HepG2 (cell line): ENCODE results near the gene SEMA7A. TPM values are rescaled to one million over a fixed set of nuclear protein-coding genes. Genes with fewer than 3 reads are reported as not detected.

Experiments
- AKNA ChIP-seq: sonication (generic); formaldehyde crosslinking; IDR thresholded peaks from 2 replicates; pipeline ENCODE4 v1.4.0; 2020; ENCODE audit warnings: missing genetic modification reagents, borderline replicate concordance
- IRF1 ChIP-seq: sonication (generic); formaldehyde crosslinking; IDR thresholded peaks from 2 replicates; pipeline ENCODE4 v1.4.0; 2020; ENCODE audit warnings: low read depth, mild to moderate bottlenecking, missing genetic modification reagents
- NR2F2 ChIP-seq: IDR thresholded peaks from 2 replicates; pipeline ENCODE4 v1.6.1; 2012; ENCODE audit warnings: low read depth, inconsistent platforms, borderline replicate concordance
- ZNF318 ChIP-seq: sonication (generic); formaldehyde crosslinking; IDR thresholded peaks from 2 replicates; pipeline ENCODE4 v1.4.0; 2020; ENCODE audit warnings: mild to moderate bottlenecking, missing genetic modification reagents
- ZNF687 ChIP-seq: sonication (generic); formaldehyde crosslinking; IDR thresholded peaks from 2 replicates; pipeline ENCODE4 v1.5.1; 2020; ENCODE audit warnings: mild to moderate bottlenecking, missing genetic modification reagents, moderate library complexity
- polyA plus RNA-seq, 8 experiments: library from polyadenylated mRNA; depleted of rRNA in 3 of 8; stranded (reverse) in 7 of 8; unstranded in 1 of 8; fragments of >200 nt; fragmentation: Illumina TruSeq in 4 of 8; extraction: Trizol in 4 of 8; gene quantifications; 2 replicates each; pipeline versions ENCODE4 v1.2.1 to v1.2.3, GENCODE V29; 2011 to 2016; ENCODE audit warnings: low read depth in 4 of 8, missing spikeins in 1 of 8, mixed read lengths in 1 of 8; ENCODE audit not compliant: insufficient read depth in 1 of 8
- total RNA-seq, 5 experiments: library from RNA; depleted of rRNA; stranded (reverse); fragments of >200 nt; fragmentation: Illumina TruSeq; extraction: Trizol; gene quantifications; 2 replicates each; pipeline ENCODE4 v1.2.3, GENCODE V29; 2016; ENCODE audit warnings: low read depth in 1 of 5

Gene SEMA7A
- total and polyA plus RNA-seq, 2 of the 13 experiments (the other 11 are each of a cell fraction or from before 2014, with no cell fraction given) = 9.0 to 15.8 TPM

- TF ChIP-seq ZNF318 (no peak), ZNF687 (CRISPR knock-in tag) (no peak), NR2F2 (peak; percentile 85), AKNA (CRISPR knock-in tag) (no peak), IRF1 (CRISPR knock-in tag) (no peak)
Measured at GRCh38 chr15:74442063-74442462, 8.3 kb upstream of the SEMA7A start (continued).
